Keratinocyte (primary cell): ENCODE results near the gene HOMEZ. TPM values are rescaled to one million over a fixed set of nuclear protein-coding genes. Genes with fewer than 3 reads are reported as not detected.
"Not testable (repeated sequence)": the region's sequence is repeated elsewhere in the genome, so short reads cannot be mapped to it uniquely, and the experiment has no call there.

Source experiments
- DNase-seq: peaks from one replicate; pipeline ENCODE4 v3.0.0-alpha.2; 2011; ENCODE audit warnings: low read depth, missing footprints, low spot score
- FAIRE-seq: peaks from 2 replicates; lab custom pipeline; 2011; peaks lifted over from hg19 to GRCh38; lab: Jason Lieb, UNC
- H2AFZ ChIP-seq: 2 replicates; pipeline ENCODE4 v1.6.0; 2012; ENCODE audit warnings: low read length, control low read depth, inconsistent platforms; ENCODE audit not compliant: control insufficient read depth
- H3K27ac ChIP-seq: 2 replicates; pipeline ENCODE4 v1.5.1; 2011; ENCODE audit warnings: low read length; ENCODE audit not compliant: control insufficient read depth, insufficient read depth
- H3K27me3 ChIP-seq: 3 replicates; pipeline ENCODE4 v1.6.0; 2011; ENCODE audit warnings: low read length; ENCODE audit not compliant: control insufficient read depth, insufficient read depth; ENCODE audit errors: extremely low read depth
- H3K36me3 ChIP-seq, 2 experiments: 2 replicates in 1 of 2; 3 replicates in 1 of 2; pipeline ENCODE4 v1.5.1; 2011; ENCODE audit warnings: low read length in 2 of 2, mild to moderate bottlenecking in 1 of 2; ENCODE audit not compliant: control insufficient read depth in 2 of 2, insufficient read depth in 2 of 2; ENCODE audit errors: extremely low read depth in 1 of 2
- H3K4me1 ChIP-seq: 3 replicates; pipeline ENCODE4 v1.5.1; 2011; ENCODE audit warnings: low read length; ENCODE audit not compliant: control insufficient read depth, insufficient read depth; ENCODE audit errors: extremely low read depth
- H3K4me2 ChIP-seq: 3 replicates; pipeline ENCODE4 v1.6.0; 2011; ENCODE audit warnings: low read depth, low read length; ENCODE audit not compliant: control insufficient read depth, insufficient read depth; ENCODE audit errors: extremely low read depth
- H3K4me3 ChIP-seq, 3 experiments: fragments of 200-600 bp in 1 of 3; sonication (generic) in 1 of 3; 2 replicates in 2 of 3; 3 replicates in 1 of 3; pipeline ENCODE4 v1.5.1; 2011 to 2016; ENCODE audit warnings: low read length in 3 of 3, mild to moderate bottlenecking in 3 of 3, control low read depth in 2 of 3, inconsistent platforms in 1 of 3, low read depth in 1 of 3, mixed read lengths in 1 of 3, mixed run types in 1 of 3, moderate library complexity in 1 of 3; ENCODE audit not compliant: control insufficient read depth in 2 of 3, insufficient read depth in 2 of 3; ENCODE audit errors: extremely low read depth in 1 of 3
- H3K79me2 ChIP-seq: 2 replicates; pipeline ENCODE4 v1.6.0; 2012; ENCODE audit warnings: low read length; ENCODE audit not compliant: control insufficient read depth, insufficient read depth
- H3K9ac ChIP-seq: 3 replicates; pipeline ENCODE4 v1.6.0; 2011; ENCODE audit warnings: low read length; ENCODE audit not compliant: control insufficient read depth, insufficient read depth; ENCODE audit errors: extremely low read depth
- H3K9me1 ChIP-seq: 3 replicates; pipeline ENCODE4 v1.6.0; 2011; ENCODE audit warnings: low read length; ENCODE audit not compliant: control insufficient read depth, insufficient read depth; ENCODE audit errors: extremely low read depth
- H3K9me3 ChIP-seq: 2 replicates; pipeline ENCODE4 v1.5.1; 2012; ENCODE audit warnings: low read depth, low read length; ENCODE audit not compliant: control insufficient read depth
- H4K20me1 ChIP-seq: 3 replicates; pipeline ENCODE4 v1.6.0; 2011; ENCODE audit warnings: low read length; ENCODE audit not compliant: control insufficient read depth, insufficient read depth; ENCODE audit errors: extremely low read depth
- CTCF ChIP-seq, 3 experiments: IDR thresholded peaks in 1 of 3; conservative IDR thresholded peaks in 1 of 3; optimal IDR thresholded peaks in 1 of 3; 2 replicates in 2 of 3; 3 replicates in 1 of 3; pipeline versions ENCODE3 to v1.5.1; 2011; ENCODE audit warnings: low read length in 3 of 3, mild to moderate bottlenecking in 3 of 3, moderate library complexity in 2 of 3, control low read depth in 1 of 3, inconsistent platforms in 1 of 3; ENCODE audit not compliant: insufficient read depth in 2 of 3; ENCODE audit errors: extremely low read depth in 1 of 3
- EZH2 ChIP-seq: IDR thresholded peaks from one replicate; pipeline ENCODE4 v1.6.1; 2012; ENCODE audit warnings: inconsistent platforms, mild to moderate bottlenecking, low read length, moderate library complexity
- dilution Hi-C: fragments of 300-500 bp; cut with MboI; formaldehyde crosslinking; loops from one replicate; pipeline ENCODE4 v1.7.0; 2020; ENCODE audit warnings: low sequenced_read_pairs; ENCODE audit not compliant: extremely low pct_ligation_motif_present
- polyA plus RNA-seq, 5 experiments: library from polyadenylated mRNA; depleted of rRNA in 3 of 5; stranded (reverse) in 3 of 5; stranded (forward) in 1 of 5; unstranded in 1 of 5; fragments of >200 nt; gene quantifications; 1 replicate in 1 of 5; 2 replicates in 3 of 5; 3 replicates in 1 of 5; pipeline versions ENCODE4 v1.2.1 to v1.2.3, GENCODE V29; 2011 to 2012; ENCODE audit warnings: missing spikeins in 2 of 5, low read depth in 1 of 5, low replicate concordance in 1 of 5

Gene HOMEZ
- polyA plus RNA-seq, 1 donor (not counting 4 experiments of a cell fraction or from before 2014, with no cell fraction given), result 31.9 TPM

GRCh38 chr14:23275412-23275811 lies 10.5 kb downstream of the HOMEZ start:
- H3K9ac ChIP-seq, result no peak overlapping the region
- H3K27me3 ChIP-seq, result no peaks in the 10 kb centered on the region
- no peak overlapping the region for H2AFZ ChIP-seq
- no peak overlapping the region for H3K4me2 ChIP-seq
- dilution Hi-C loops, result no loop called here
- DNase-seq, result no peak
- H3K79me2 ChIP-seq, result peaks cover 8% of the 10 kb centered on the region
- H3K27ac ChIP-seq, result no peak overlapping the region
- H3K36me3 ChIP-seq, result peaks cover 8 to 11% of the 10 kb centered on the region in 2 experiments
- FAIRE-seq, result no peak
- TF ChIP-seq EZH2, result no peak
- TF ChIP-seq CTCF (optimal IDR thresholded peaks at IDR 0.05 in 1 of 3, IDR thresholded peaks at IDR 0.05 in 1 of 3, conservative IDR thresholded peaks at IDR 0.05 in 1 of 3; ENCODE audit: extremely low read depth in 1 of 3, insufficient read depth in 2 of 3, low read length in 3 of 3), result no peak
- H4K20me1 ChIP-seq, result no peaks in the 10 kb centered on the region
- no peaks in the 10 kb centered on the region for H3K9me1 ChIP-seq
- H3K4me1 ChIP-seq, result no peaks in the 10 kb centered on the region
- H3K9me3 ChIP-seq, result no peaks in the 10 kb centered on the region
- no peak overlapping the region for H3K4me3 ChIP-seq

- FAIRE-seq (no peak), DNase-seq (no peak)
- TF ChIP-seq EZH2, result no peak
- no peak for TF ChIP-seq CTCF (optimal IDR thresholded peaks at IDR 0.05 in 1 of 3, IDR thresholded peaks at IDR 0.05 in 1 of 3, conservative IDR thresholded peaks at IDR 0.05 in 1 of 3; ENCODE audit: extremely low read depth in 1 of 3, insufficient read depth in 2 of 3, low read length in 3 of 3)
- no peaks in the 10 kb centered on the region for H3K9me1 ChIP-seq
- H3K4me1 ChIP-seq, result no peaks in the 10 kb centered on the region
- H3K36me3 ChIP-seq, result no peaks in the 10 kb centered on the region
- H3K9me3 ChIP-seq, result no peaks in the 10 kb centered on the region
- dilution Hi-C loops, result no loop called here
- no peak overlapping the region for H3K4me2 ChIP-seq
- H2AFZ ChIP-seq, result no peak overlapping the region
- H4K20me1 ChIP-seq, result no peaks in the 10 kb centered on the region
- H3K4me3 ChIP-seq, result no peak overlapping the region
- H3K79me2 ChIP-seq, result no peaks in the 10 kb centered on the region
- no peak overlapping the region for H3K27ac ChIP-seq
- H3K9ac ChIP-seq, result no peak overlapping the region
- H3K27me3 ChIP-seq, result no peaks in the 10 kb centered on the region
Observed at GRCh38 chr14:23269193-23269592, 16.7 kb downstream of the HOMEZ start.

DNA sequence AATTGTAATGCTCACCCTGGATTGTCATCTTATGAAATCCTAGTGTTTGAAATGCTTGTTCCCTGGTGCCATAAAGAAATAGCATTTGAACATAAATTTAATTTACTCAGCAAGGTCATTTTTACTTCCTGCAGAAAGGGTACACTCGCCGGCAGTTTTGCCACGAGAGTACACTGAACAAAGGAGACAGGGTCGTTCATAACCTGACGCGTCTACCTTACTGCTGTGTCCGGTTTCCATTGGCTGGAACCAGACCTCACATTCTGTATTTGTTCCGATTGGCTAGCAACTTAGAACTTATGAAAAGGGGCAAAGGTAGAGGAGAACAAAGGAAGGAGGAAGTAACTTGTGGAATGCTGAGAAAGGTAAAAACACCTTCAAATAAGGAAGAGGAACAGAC lies 25.1 kb downstream of the HOMEZ start:
- H3K4me2 ChIP-seq, H3K9me3 ChIP-seq, H4K20me1 ChIP-seq, H2AFZ ChIP-seq, DNase-seq, H3K36me3 ChIP-seq, H3K9me1 ChIP-seq, FAIRE-seq, H3K9ac ChIP-seq, H3K27me3 ChIP-seq, H3K27ac ChIP-seq, H3K79me2 ChIP-seq, H3K4me1 ChIP-seq, dilution Hi-C loops, H3K4me3 ChIP-seq: not testable (repeated sequence)
